ENCODE results near the gene ROBO1.

DNA sequence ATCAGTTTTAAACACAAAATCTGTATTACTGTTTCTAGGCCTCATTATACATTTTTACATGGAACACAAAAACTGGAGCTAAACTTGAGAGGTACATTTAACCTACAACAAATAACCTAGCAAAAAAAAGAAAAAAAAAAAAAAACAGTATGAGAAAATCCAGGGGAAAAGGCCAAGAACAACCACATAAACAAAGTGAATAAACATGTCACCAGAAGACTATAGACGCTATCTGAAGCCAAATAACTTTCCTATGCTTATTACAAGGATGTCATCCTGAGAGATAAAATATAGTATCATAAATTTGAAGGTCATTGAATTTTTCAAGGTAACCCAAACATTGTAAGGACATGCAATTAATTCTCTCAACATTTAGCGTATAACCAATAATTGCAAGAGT is 911.6 kb downstream of the ROBO1 start:
- TF ChIP-seq CTCF (IDR thresholded peaks at IDR 0.05; ENCODE audit: extremely low read depth in 1 of 2, insufficient read depth in 1 of 2, low read depth in 1 of 2, low read length in 2 of 2) = no peak
- TF ChIP-seq MYC (IDR thresholded peaks at IDR 0.05; ENCODE audit: low read depth, low read length) = no peak
- TF ChIP-seq MAX (IDR thresholded peaks at IDR 0.05; ENCODE audit: insufficient read depth, insufficient read length) = no peak
- no peak for TF ChIP-seq POLR2A (IDR thresholded peaks at IDR 0.05; ENCODE audit: low read depth, low read length)
- no peak for TF ChIP-seq EZH2 (IDR thresholded peaks at IDR 0.05; ENCODE audit: borderline replicate concordance, low read depth, low read length, severe bottlenecking)
- TF ChIP-seq POLR2AphosphoS5 (IDR thresholded peaks at IDR 0.05; ENCODE audit: insufficient read depth, low read depth, low read length) = no peak
- TF ChIP-seq JUN (IDR thresholded peaks at IDR 0.05; ENCODE audit: borderline replicate concordance, insufficient read depth, insufficient read length, low read depth) = no peak

Data from endothelial cell of umbilical vein (primary cell).